Stimulated activated CD4-positive, alpha-beta T cell treated with anti-CD3 and anti-CD28 coated beads, Interleukin-4, amount 100 ng/mL, for 48 hours (primary cell): ENCODE results near the gene LSS.
"Not testable (repeated sequence)": the region's sequence is repeated elsewhere in the genome, so short reads cannot be mapped to it uniquely, and the experiment has no call there.

Experiments used
- DNase-seq, 2 donors: peaks; one replicate each; pipeline ENCODE4 v3.0.0-alpha.2; 2020; ENCODE audit warnings: low read depth in 2 of 2

The LSS gene

DNA sequence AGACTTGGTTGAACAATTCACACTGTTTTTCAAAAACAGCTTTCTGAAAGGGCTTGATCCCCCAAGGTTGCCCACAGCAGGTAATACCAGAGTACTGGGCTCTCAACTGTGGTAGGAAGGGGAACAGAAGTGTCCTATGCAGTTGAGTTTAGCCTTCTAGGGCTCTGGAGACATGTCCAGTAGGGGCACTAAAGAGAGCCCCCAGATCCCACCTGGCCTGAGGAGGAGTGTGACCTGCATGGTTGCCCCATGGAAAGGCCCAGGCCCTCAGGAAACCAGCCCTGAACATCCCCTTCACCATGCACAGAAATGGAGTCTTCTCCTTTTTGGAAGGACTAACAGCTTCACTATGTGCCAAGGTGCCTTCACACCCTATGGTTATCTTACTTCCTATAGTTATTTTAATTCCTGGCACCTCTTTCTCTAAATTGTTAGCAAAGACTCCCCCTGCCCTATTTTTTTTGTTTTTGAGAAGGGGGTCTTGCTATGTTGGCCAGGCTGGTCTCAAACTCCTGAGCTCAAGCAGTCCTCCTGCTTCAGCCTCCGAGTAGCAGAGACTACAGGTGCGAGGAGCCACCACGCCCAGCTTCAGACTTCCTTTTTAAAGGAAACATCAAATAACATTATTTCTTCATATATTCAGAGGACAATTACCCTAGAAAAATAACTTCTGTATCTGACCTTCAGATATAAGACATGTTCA, 16.8 kb upstream of the LSS start:
- no peak for DNase-seq

DNA sequence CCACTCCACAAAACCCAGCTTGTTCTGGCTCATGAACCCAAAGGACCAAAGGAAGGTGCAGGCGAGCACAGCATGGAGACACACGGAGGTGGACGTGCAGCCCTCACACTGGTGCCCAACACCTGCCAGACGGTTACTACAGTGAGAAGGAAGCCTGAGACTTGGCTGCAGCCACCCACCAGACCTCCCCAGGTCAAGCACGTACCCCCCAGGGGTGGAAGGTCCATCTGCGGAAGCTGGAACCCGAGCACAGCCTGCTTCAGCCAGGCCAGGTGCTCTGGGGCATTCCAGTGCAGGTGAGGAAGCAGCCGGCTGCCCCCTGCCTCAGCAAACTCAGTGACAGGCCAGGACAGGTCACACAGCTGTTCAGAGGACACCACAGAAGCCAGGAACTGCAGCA, 16.0 kb upstream of the LSS start:
- no peak for DNase-seq

DNA sequence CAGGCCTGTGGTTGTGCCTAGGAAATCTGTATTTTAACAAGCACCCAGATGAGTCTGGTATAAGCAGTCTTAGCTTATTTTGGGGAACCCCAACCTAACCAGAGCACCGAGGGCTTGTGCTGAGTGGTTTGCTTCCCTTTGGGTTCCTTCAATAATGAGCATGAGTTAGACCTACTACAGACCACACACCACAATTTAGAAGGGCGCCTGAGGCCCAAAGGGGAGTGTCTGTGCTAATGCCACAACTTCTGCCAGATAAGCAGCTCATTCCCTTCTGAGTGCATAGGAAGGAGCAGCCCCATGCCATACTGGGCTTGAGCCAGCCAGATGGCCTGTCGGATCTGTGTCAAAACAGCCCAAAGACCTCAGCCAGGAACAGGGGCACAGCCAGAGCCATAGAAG, 15.4 kb upstream of the LSS start:
- DNase-seq = no peak

DNA sequence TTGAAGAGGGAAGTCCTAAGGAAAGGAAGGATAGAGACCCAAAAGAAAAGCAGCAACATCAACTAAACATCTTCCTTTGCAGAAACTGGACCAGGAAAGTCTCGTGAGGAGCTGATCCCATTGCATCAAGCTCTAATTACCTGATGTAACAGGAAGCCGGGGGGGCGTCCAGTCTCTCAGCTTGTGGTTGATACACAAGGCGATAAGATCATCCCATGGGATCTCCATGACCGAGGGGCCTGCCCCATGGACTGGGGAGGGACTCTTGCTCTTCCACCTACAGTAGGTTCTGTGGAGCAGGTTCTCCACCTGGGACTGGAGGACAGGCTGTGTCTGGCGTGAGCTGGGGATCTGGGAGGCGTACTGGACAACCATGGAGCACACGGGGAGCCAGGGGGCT, 14.8 kb upstream of the LSS start:
- no peak for DNase-seq

DNA sequence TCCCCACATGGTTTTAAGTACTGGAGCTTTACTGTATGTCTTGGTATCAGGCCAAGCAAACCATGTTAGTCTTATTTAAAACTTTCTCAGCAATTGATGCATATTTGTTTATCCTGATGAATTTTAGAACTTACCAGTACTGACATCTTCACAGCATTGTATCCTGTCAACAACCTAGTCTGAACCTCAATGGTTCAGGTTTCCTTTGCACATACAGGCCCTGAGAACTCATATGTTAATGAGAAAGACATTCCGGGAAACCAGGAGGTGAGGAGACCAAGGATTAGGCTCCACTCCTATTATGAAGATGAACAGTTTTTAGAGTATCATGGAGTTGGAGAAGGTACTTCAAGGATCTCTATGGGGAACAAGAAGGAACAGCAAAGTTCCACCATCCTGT, 13.0 kb upstream of the LSS start:
- not testable (repeated sequence) for DNase-seq

- DNase-seq = no peak
Measured at GRCh38 chr21:46239817-46240325, 11.3 kb upstream of the LSS start.

GRCh38 chr21:46237474-46237873, 8.9 kb upstream of the LSS start:
- DNase-seq = no peak

DNA sequence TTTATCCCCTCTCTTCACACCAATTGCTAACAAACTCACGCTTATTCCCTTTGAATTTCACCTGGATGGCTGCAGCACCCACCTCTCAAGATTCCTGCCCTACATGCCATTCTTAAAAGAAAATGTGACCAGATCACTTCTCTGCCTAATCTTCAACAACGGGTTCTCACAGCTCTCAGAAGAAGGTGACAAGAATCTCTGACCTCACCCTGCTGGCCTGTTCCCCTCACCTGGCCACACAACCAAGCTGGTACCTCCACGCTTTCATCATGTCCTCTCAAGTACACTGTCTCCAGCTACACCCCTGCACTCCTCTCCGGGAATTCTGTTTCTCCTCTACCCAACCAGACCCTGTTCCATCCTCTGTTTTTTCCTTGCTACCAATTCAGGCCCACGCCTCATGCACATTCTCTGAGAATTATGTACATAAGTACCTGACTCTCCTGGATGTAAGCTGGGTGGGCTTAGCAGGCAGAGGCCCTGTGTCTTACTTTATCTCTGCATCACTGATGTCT, 5.9 kb upstream of the LSS start:
- DNase-seq = no peak

- no peak for DNase-seq
Measured at GRCh38 chr21:46229923-46230260, 1.3 kb upstream of the LSS start.

DNA sequence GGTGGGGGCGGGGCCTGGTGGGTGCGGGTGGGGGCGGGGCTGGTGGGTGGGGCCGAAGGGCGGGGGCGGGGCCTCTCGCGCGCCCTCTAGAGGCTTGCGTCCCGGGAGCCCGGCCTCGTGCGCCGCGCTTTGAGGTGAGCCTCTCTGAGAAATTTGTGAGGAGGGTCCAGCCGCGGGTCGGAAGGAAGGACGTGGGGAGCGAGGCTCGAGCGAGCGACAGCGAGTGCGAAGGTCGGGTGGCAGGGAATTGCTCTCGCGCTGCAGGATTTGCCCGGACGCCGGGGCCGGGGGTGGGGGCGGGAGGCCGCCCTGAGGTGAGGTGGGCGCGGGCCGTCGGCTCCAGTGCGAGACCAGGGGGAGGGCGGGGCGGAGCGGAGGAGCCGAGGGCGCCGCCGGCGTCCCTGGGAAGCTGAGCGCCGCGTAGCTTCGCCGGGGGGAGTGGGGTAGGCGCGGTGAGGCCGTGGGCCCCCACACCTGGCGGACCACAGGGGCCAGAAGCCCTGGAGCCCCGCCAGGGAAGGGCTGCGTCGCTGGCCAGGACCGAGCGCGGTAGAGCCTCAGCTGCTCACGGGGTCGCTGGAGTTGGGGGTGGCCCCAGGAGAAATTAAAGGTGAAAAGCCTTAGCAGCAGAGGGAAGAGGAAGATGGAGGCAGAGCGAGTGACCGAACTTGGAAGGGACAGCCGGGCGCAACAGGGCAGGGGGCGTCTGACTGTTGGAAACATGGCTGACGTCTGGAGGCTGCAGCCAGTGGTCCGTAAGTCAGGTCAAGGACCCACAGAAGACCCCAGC, 754 bp upstream of the LSS start:
- DNase-seq = peak in 1 of 2 donors; percentile 17

DNA sequence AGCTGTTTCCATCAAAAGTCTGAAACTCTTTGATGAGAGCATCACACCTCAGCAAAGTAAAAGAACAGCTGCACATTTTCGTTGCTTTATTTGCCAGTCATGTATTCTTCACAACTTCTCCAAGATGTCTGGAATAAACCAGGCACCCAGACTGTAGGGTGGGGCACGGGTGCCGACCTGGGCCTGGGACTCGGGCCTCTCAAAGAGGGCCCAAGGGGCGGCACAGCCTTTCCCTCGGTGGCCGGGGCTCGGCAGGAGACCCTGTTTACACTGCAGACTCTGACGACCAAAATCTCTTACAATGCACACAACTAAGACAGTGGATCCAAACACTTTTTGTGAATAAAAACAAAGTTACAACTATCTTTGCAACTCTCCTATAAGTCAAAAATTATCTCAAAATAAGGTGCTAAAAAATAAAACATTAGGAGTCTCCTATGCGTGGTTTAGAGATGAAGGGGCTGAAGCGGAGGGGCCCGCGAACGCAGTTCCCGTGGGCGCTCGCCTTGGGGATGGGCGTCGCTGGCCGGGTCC, 696 bp downstream of the LSS start:
- DNase-seq = no peak

- DNase-seq = no peak
Measured at GRCh38 chr21:46226920-46227599, 1.5 kb downstream of the LSS start.

GRCh38 chr21:46226146-46226545, 2.4 kb downstream of the LSS start:
- no peak for DNase-seq

DNA sequence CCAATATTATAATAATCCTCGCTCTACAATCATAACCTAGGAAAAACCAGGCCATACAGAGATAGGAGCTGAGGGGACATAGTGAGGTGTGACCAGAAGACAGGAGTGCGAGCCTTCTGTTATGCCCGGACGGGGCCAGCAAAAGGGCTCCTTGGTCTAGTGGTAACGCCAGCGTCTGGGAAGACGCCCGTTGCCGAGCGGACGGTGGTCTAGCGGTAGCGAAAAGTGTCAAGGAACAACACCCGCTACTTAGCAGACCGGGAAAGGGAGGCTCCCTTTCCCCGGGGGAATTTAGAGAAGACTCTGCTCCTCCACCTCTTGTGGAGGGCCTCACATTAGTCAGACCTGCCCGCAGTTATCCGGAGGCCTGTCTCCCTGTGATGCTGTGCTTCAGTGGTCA, 4.9 kb downstream of the LSS start:
- not testable (repeated sequence) for DNase-seq

- no peak for DNase-seq
Measured at GRCh38 chr21:46223217-46223616, 5.4 kb downstream of the LSS start.

GRCh38 chr21:46222436-46223116, 6.0 kb downstream of the LSS start:
- DNase-seq = no peak

DNA sequence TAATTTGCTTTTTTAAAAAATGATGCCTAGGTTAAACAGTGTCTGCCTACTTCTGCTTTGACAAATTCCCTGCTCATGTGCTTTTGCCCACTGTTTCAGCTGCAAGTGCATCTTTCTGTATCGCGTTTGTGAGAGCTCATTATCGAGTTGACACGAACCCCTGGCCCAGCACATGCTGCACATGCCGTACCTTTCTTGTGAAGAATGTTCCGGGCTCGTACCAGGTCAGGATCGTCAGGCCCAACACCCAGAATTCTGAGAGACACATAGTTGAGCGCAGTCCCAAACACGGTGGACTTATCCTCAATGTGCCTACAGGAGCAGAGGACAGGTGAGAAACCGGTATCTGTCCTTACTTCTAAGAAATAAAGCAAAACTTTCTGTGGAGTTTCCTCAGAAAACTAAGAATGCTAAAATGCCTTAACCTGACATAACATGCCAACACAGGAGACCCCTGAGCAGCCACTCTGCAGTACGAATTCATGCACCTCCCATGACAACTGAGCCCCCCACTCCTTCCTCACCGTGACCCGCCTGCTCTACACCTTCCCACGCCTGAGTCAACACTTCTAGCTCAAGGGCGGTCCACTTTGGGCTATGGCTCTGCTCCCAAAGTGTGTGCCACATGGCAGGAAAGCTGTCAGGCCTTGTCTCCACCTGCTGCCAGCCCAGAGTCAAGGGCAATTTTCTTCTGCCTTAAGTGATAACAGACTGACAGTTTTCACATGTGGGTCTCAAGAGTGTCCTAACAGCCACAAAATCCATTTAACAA, 6.7 kb downstream of the LSS start:
- no peak for DNase-seq

- DNase-seq = no peak
Measured at GRCh38 chr21:46220847-46221246, 7.7 kb downstream of the LSS start.

- no peak for DNase-seq
Measured at GRCh38 chr21:46220275-46220810, 8.2 kb downstream of the LSS start.

GRCh38 chr21:46219591-46220239, 8.9 kb downstream of the LSS start:
- no peak for DNase-seq
